AG04450 (cell line): ENCODE results near the gene LYRM1. TPM values are rescaled to one million over a fixed set of nuclear protein-coding genes. Genes with fewer than 3 reads are reported as not detected.

Source experiments
- CTCF ChIA-PET: fragments of 300-600, 350-600 bp; formaldehyde crosslinking; extraction: SDS; loops from one replicate; lab custom pipeline; 2022; ENCODE audit warnings: antibody characterized with exemption, inconsistent platforms; lab: Charles Lee
- POLR2A ChIA-PET: fragments of 350-600 bp; formaldehyde crosslinking; extraction: SDS; loops from one replicate; lab custom pipeline; 2021; ENCODE audit warnings: antibody characterized with exemption, inconsistent platforms; lab: Yijun Ruan, JAX
- DNase-seq: peaks from one replicate; pipeline ENCODE4 v3.0.0-alpha.2; 2011; ENCODE audit warnings: low read depth, low spot score
- H3K27ac ChIP-seq: one replicate; pipeline ENCODE4 v1.5.1; 2012; ENCODE audit warnings: low read depth, low read length, control low read depth
- H3K27me3 ChIP-seq: one replicate; pipeline ENCODE4 v1.6.0; 2012; ENCODE audit warnings: low read length; ENCODE audit not compliant: control insufficient read depth, insufficient read depth
- H3K4me3 ChIP-seq: 2 replicates; pipeline ENCODE4 v1.5.1; 2011; ENCODE audit warnings: mild to moderate bottlenecking, low read depth, low read length, control low read depth
- H3K9me3 ChIP-seq: 2 replicates; pipeline ENCODE4 v1.5.1; 2012; ENCODE audit warnings: low read length; ENCODE audit not compliant: control insufficient read depth, insufficient read depth
- polyA plus RNA-seq: library from polyadenylated mRNA; depleted of rRNA; stranded (reverse); fragments of >200 nt; gene quantifications from 2 replicates; pipeline ENCODE4 v1.2.3, GENCODE V29; 2011
- TF ChIP-seq, protein P1 (sequence below): IDR thresholded peaks from 2 replicates; pipeline ENCODE4 v1.5.1; 2011; ENCODE audit warnings: low read depth, low read length, control low read depth, inconsistent platforms

Gene LYRM1
- polyA plus RNA-seq, 1 experiment = 41.1 TPM

DNA sequence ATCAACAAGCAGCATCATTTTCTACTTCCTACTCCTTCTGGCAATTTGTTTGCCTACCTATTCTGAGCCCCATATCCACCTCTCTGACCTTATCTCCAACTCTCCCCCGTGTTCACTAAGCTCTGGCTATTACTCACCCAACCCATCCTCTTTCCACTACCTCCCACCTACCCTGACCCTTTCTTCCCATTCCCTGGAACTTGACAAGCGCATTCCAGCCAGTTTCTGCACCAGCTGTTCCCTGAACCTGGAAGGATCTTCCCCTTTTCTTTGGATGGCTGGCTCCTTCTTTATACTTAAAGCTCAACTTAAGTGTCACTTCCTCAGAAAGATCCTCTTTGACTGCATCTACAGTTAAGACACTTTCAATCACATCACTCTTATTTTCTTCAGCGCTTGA is 2.6 kb upstream of the LYRM1 start:
- CTCF ChIA-PET = interaction anchor here (3.8 kb wide), 1 partner anchor 48 kb away, joined by 26 read pairs; no protein-coding TSS in a partner anchor
- peak overlapping the region; percentile 12; the same call in 1 of the 2 replicates for H3K4me3 ChIP-seq
- POLR2A ChIA-PET = no interaction called here

DNA sequence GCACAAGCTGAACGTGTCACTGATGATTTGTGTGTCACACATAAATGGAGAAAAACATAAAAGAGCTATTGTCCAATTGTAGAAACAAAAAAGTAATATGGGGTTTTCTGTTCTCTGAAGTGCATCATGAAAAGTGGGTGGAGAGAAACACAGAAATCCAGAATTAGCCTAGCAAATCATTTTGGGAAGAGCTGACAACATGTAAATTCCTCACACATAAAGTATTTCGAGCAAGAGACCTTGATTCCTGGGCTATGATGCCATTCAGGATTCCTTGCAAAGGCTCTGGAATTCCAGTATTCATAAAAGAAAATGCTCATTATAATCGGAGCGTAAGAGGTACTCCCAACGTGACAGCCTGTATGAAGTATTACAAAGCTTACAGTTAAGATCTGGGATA is 1.5 kb upstream of the LYRM1 start:
- Histone ChIP-seq H3K4me3 (peak overlapping the region; percentile 95), H3K9me3 (no peaks in the 10 kb centered on the region), H3K27ac (peak overlapping the region; percentile 91), H3K27me3 (no peaks in the 10 kb centered on the region)
- ChIA-PET CTCF (interaction anchor here (1.2 to 3.8 kb wide), 2 partner anchors 16 to 49 kb away, joined by 3 to 26 read pairs; no protein-coding TSS in a partner anchor), POLR2A (interaction anchor here (1.6 to 1.9 kb wide), 2 partner anchors 30 to 402 kb away, joined by 6 to 9 read pairs; no protein-coding TSS in a partner anchor)
- TF ChIP-seq, protein P1, sequence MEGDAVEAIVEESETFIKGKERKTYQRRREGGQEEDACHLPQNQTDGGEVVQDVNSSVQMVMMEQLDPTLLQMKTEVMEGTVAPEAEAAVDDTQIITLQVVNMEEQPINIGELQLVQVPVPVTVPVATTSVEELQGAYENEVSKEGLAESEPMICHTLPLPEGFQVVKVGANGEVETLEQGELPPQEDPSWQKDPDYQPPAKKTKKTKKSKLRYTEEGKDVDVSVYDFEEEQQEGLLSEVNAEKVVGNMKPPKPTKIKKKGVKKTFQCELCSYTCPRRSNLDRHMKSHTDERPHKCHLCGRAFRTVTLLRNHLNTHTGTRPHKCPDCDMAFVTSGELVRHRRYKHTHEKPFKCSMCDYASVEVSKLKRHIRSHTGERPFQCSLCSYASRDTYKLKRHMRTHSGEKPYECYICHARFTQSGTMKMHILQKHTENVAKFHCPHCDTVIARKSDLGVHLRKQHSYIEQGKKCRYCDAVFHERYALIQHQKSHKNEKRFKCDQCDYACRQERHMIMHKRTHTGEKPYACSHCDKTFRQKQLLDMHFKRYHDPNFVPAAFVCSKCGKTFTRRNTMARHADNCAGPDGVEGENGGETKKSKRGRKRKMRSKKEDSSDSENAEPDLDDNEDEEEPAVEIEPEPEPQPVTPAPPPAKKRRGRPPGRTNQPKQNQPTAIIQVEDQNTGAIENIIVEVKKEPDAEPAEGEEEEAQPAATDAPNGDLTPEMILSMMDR = no peak
- DNase-seq = peak; percentile 59

More for the DNA sequence above, 2.6 kb upstream of the LYRM1 start:
- Histone ChIP-seq H3K27me3 (no peaks in the 10 kb centered on the region), H3K9me3 (no peaks in the 10 kb centered on the region), H3K27ac (no peak overlapping the region)
- TF ChIP-seq, protein P1 = no peak
- no peak for DNase-seq

DNA sequence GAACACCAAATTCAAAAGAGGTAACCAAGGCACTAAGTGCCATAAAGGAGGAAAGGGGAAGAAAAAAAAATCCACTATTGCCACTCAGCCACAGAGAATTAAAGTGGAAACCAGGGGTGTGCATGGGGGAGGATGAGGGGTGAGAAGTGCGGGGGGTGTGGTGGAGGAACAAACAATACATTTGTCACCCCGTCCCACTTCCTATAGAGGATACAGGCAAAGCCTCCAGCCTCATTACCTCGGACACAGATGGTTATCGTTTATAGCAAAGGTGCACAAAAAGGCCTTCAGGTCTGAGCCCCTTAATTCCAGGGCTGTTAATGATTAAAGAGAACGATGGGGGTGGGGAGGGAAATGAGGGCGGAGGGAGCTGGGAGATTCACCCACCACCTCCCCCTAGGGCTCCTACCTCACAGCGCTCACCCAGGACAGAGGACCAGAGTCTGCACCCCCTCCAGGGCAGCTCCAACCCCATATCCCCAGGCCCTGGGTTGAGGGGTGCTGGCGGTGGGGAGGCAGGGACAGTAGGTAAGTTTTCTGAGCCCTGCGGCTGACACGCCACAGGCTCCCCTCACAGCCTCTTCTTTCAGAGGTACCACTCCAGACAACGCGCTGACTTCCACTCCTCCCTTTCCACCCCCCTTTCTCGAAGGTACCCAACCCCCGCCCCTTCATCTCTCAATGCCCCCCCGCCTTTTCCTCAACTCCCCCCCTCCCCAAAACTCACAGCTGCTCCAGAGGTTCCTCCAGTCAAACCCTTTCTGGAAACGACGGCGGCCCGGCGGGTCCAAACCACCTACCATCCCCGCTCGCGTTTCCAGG is 883 bp upstream of the LYRM1 start:
- CTCF ChIA-PET = interaction anchor here (1.2 to 3.8 kb wide), 3 partner anchors 16 to 401 kb away, joined by 3 to 26 read pairs (median 6); no protein-coding TSS in a partner anchor
- Histone ChIP-seq H3K4me3 (peak overlapping the region; percentile 95), H3K27me3 (no peaks in the 10 kb centered on the region), H3K27ac (peak overlapping the region; percentile 91), H3K9me3 (no peaks in the 10 kb centered on the region)
- DNase-seq = no peak
- POLR2A ChIA-PET = interaction anchor here (0.6 to 1.9 kb wide), 9 partner anchors 10 to 1545 kb away, joined by 3 to 13 read pairs (median 4); partner anchors contain the start of genes ERI2 and REXO5
- TF ChIP-seq, protein P1 = 0 out of 2 replicates have a peak, but pooled peaks have one; percentile 3

DNA sequence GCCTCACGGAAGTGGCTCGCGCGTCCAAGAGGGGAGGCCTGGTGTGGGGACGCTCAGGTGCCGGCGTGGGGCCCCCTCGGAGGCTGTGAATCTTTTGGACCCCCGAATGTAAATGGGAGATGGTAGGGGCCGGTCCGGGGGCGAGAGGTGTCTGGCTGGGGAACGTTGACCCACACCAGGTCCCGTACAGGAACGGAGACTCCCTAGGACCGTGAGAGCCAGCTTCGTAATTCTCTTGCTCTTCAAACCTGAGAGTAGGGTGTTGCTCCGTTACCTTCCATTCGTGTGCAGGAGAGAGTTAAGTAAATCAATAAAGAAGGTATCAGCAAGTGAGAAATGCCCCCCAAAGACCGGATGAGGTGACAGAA is 481 bp downstream of the LYRM1 start:
- POLR2A ChIA-PET = interaction anchor here (0.6 to 1.1 kb wide), 2 partner anchors 21 to 37 kb away, joined by 3 to 7 read pairs; no protein-coding TSS in a partner anchor

More for the DNA sequence above, 481 bp downstream of the LYRM1 start:
- H3K9me3 ChIP-seq = no peaks in the 10 kb centered on the region
- TF ChIP-seq, protein P1 = no peak
- DNase-seq = no peak
- H3K27me3 ChIP-seq = no peaks in the 10 kb centered on the region
- H3K4me3 ChIP-seq = peak overlapping the region; percentile 95
- CTCF ChIA-PET = interaction anchor here (1.3 to 3.8 kb wide), 2 partner anchors 51 to 400 kb away, joined by 6 to 26 read pairs; no protein-coding TSS in a partner anchor
- H3K27ac ChIP-seq = peak overlapping the region; percentile 99
